Activated B cell treated with CpG ODN at 0.5 μM for 24 hours (primary cell): ENCODE measurements around the gene SLCO3A1. TPM values are rescaled to one million over a fixed set of nuclear protein-coding genes. Genes with fewer than 3 reads are reported as not detected.

Experiments
- ATAC-seq: fragments of 200-7000 bp; cut with Tn5 transposase; one replicate; pipeline ENCODE4 v1.10.0; 2021; ENCODE audit warnings: low read depth, mild to moderate bottlenecking, moderate library complexity
- CTCF ChIA-PET: fragments of 350-600 bp; sonication (Branson Sonifier 250); formaldehyde crosslinking; loops from one replicate; lab custom pipeline; 2021; ENCODE audit warnings: antibody characterized with exemption; lab: Charles Lee
- POLR2A ChIA-PET: fragments of 350-600 bp; sonication (Branson Sonifier 250); formaldehyde crosslinking; loops from one replicate; lab custom pipeline; 2021; ENCODE audit warnings: antibody characterized with exemption; lab: Charles Lee
- DNase-seq: peaks from one replicate; pipeline ENCODE4 v3.0.0; 2022
- H3K27ac Mint-ChIP-seq: one replicate; pipeline ENCODE4 v1.8.0; 2020; ENCODE audit warnings: mixed read lengths
- H3K27me3 Mint-ChIP-seq: one replicate; pipeline ENCODE4 v1.8.0; 2021; ENCODE audit warnings: mixed read lengths
- H3K36me3 Mint-ChIP-seq: one replicate; pipeline ENCODE4 v1.8.0; 2021; ENCODE audit warnings: low read depth, mixed read lengths
- H3K4me1 Mint-ChIP-seq: one replicate; pipeline ENCODE4 v1.8.0; 2021; ENCODE audit warnings: mixed read lengths
- H3K4me3 Mint-ChIP-seq: one replicate; pipeline ENCODE4 v1.8.0; 2020; ENCODE audit warnings: mild to moderate bottlenecking, mixed read lengths
- H3K9me3 Mint-ChIP-seq: one replicate; pipeline ENCODE4 v1.8.0; 2020; ENCODE audit warnings: mixed read lengths
- CTCF ChIP-seq: fragments of 200-600 bp; IDR thresholded peaks from one replicate; pipeline ENCODE4 v1.8.0; 2022; ENCODE audit warnings: antibody characterized with exemption, mild to moderate bottlenecking
- intact Hi-C: fragments of 100-400 bp; cut with micrococcal nuclease; formaldehyde crosslinking; loops from one replicate; pipeline ENCODE4 v1.15.1; 2024
- total RNA-seq: library from RNA; stranded (reverse); gene quantifications from 2 replicates; pipeline ENCODE4 v1.2.3, GENCODE V29; 2022

The SLCO3A1 gene
- total RNA-seq, 1 donor from 2014 or later: 0.82 TPM

- ChIA-PET CTCF (no interaction called here), POLR2A (no interaction called here)
- no peak for TF ChIP-seq CTCF
- Mint-ChIP-seq H3K36me3 (no peaks in the 10 kb centered on the region), H3K9me3 (no peaks in the 10 kb centered on the region), H3K27ac (no peak overlapping the region), H3K4me3 (no peak overlapping the region), H3K27me3 (no peaks in the 10 kb centered on the region), H3K4me1 (no peaks in the 10 kb centered on the region)
- DNase-seq (no peak), ATAC-seq (no peak)
- intact Hi-C loops: no loop called here
These were observed 330.6 kb downstream of the SLCO3A1 start for GRCh38 chr15:92184142-92184541.

GRCh38 chr15:92184679-92185230 lies 331.2 kb downstream of the SLCO3A1 start:
- CTCF ChIA-PET: no interaction called here
- H3K27ac Mint-ChIP-seq: no peak overlapping the region

GRCh38 chr15:92187975-92188374 lies 334.5 kb downstream of the SLCO3A1 start:
- Mint-ChIP-seq H3K9me3 (no peaks in the 10 kb centered on the region), H3K4me3 (no peak overlapping the region), H3K36me3 (no peaks in the 10 kb centered on the region), H3K27me3 (no peaks in the 10 kb centered on the region), H3K4me1 (no peaks in the 10 kb centered on the region), H3K27ac (no peak overlapping the region)
- intact Hi-C loops: no loop called here
- ATAC-seq (no peak), DNase-seq (no peak)
- POLR2A ChIA-PET: no interaction called here
- no peak for TF ChIP-seq CTCF
- CTCF ChIA-PET: no interaction called here

More at GRCh38 chr15:92184679-92185230, 331.2 kb downstream of the SLCO3A1 start:
- TF ChIP-seq CTCF: no peak
- intact Hi-C loops: no loop called here
- DNase-seq: no peak
- Mint-ChIP-seq H3K27me3 (no peaks in the 10 kb centered on the region), H3K36me3 (no peaks in the 10 kb centered on the region), H3K9me3 (no peaks in the 10 kb centered on the region), H3K4me3 (no peak overlapping the region), H3K4me1 (no peaks in the 10 kb centered on the region)
- POLR2A ChIA-PET: no interaction called here
- no peak for ATAC-seq

GRCh38 chr15:92189166-92189565 lies 335.7 kb downstream of the SLCO3A1 start:
- intact Hi-C loops: no loop called here
- H3K4me3 Mint-ChIP-seq: no peak overlapping the region
- TF ChIP-seq CTCF: no peak
- H3K27me3 Mint-ChIP-seq: no peaks in the 10 kb centered on the region
- ATAC-seq (no peak), DNase-seq (no peak)
- CTCF ChIA-PET: no interaction called here
- POLR2A ChIA-PET: no interaction called here
- H3K27ac Mint-ChIP-seq: no peak overlapping the region
- no peaks in the 10 kb centered on the region for H3K36me3 Mint-ChIP-seq
- H3K4me1 Mint-ChIP-seq: no peaks in the 10 kb centered on the region
- no peaks in the 10 kb centered on the region for H3K9me3 Mint-ChIP-seq

GRCh38 chr15:92195241-92195640 lies 341.7 kb downstream of the SLCO3A1 start:
- no peaks in the 10 kb centered on the region for H3K27me3 Mint-ChIP-seq
- no peaks in the 10 kb centered on the region for H3K9me3 Mint-ChIP-seq
- H3K36me3 Mint-ChIP-seq: no peaks in the 10 kb centered on the region
- H3K27ac Mint-ChIP-seq: no peak overlapping the region
- no peak for ATAC-seq
- DNase-seq: no peak
- no peak for TF ChIP-seq CTCF
- POLR2A ChIA-PET: no interaction called here
- intact Hi-C loops: no loop called here
- CTCF ChIA-PET: no interaction called here
- H3K4me1 Mint-ChIP-seq: no peaks in the 10 kb centered on the region
- H3K4me3 Mint-ChIP-seq: no peak overlapping the region
